Stimulated activated CD8-positive, alpha-beta memory T cell treated with anti-CD3 and anti-CD28 coated beads, Interleukin-15, amount 100 ng/mL, for 48 hours (primary cell): ENCODE results near the gene EPHB2.

Source experiments
- DNase-seq, 2 donors: peaks; one replicate each; pipeline ENCODE4 v3.0.0-alpha.2; 2020; ENCODE audit warnings: low read depth in 2 of 2

EPHB2 gene

GRCh38 chr1:22751124-22751531 is 40.5 kb downstream of the EPHB2 start:
- no peak for DNase-seq

DNA sequence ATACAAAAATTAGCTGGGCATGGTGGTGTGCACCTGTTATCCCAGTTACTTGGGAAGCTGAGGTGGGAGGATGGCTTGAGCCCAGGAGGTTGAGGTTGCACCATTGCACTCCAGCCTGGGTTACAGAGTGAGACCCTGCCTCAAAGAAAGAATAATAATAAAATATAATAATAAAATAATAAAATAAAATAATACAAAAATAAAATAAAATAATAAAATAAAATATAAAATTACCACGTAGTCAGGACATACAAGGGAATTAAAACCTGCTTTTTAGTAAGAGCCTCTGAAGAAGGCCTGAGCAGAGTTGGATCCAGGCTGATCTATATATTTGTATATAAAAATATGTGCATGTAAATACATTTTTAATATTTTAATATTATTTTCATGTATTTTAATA is 41.7 kb downstream of the EPHB2 start:
- no peak for DNase-seq

DNA sequence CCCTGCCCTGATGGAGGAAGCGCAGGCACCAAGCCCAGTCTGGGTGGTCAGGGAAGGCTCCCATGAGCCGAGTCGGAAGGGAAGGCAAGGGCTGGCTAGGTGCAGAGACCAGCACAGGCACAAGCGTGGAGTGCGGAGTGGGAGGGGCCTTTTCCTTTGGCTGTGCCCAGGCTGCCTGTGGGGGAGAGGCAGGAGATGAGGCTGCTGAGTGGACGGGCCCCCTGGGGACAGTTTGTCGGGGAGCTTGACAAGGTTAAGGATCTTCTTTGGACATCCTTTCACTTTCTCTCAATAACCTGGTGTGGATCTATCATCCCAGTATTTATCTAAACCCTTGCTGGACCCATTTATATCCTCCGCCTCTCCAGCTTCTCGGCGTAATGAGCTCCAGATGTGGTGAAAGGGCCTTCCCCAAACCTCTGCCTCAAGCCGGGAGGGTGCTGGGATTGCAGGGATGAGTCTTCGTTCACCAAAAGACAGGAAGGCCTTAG is 42.9 kb downstream of the EPHB2 start:
- DNase-seq = no peak

GRCh38 chr1:22754106-22754768 is 43.6 kb downstream of the EPHB2 start:
- DNase-seq = no peak

- DNase-seq = no peak
Measured at GRCh38 chr1:22754824-22755223, 44.2 kb downstream of the EPHB2 start.

GRCh38 chr1:22755641-22756040 is 45.0 kb downstream of the EPHB2 start:
- no peak for DNase-seq

DNA sequence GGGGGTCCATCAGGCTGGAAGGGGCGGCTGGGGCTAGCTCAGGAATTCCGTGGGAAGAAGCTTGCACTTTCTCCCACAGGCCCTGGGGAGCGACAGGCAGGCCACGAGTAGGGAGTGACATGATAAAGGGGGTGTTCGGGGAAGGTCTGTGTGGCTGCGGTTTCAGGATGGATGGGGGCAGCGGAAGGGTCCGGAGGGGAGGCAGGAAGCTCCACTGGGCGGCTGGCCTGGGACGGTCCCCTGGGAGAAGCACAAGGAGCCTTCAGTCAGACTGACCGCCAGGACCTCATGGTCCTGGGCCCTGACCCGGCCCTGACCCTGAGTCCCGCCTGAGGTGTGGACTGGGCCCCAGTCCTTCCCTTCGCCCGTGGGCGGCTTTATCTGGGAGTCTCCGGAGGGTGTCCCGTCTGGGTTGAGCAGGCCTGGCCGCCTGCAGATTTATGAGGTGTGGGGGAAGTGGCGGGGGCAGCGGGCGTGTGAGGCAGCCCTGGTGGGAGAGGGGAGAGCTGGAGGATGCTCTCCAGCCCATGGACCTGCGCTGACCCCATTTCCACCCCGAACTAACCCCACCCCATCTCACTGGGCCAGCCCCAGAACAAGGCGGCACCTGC is 45.6 kb downstream of the EPHB2 start:
- no peak for DNase-seq

GRCh38 chr1:22760455-22760854 is 49.8 kb downstream of the EPHB2 start:
- no peak for DNase-seq

DNA sequence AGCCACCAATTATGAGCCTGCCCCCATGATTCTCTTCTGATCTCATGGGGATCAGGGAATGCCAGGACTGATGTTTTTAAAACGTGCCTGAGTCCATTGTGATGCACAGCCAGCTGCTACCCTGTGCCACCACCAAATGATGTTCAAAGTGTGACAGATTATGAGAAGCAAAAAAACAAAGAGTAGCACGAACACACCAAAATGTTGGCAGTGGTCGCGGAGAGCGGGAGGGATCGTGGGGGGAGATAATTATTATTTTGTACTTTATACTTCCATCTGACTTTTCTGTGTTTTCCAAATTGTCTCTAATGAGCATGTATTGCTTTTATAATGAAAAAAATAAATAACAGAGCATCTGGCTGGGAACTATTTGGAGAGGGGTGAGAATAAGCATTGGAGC is 50.5 kb downstream of the EPHB2 start:
- DNase-seq = no peak

GRCh38 chr1:22761821-22762220 is 51.2 kb downstream of the EPHB2 start:
- DNase-seq = no peak

GRCh38 chr1:22763487-22764200 is 53.0 kb downstream of the EPHB2 start:
- no peak for DNase-seq

- DNase-seq = no peak
Measured at GRCh38 chr1:22767852-22768251, 57.2 kb downstream of the EPHB2 start.

DNA sequence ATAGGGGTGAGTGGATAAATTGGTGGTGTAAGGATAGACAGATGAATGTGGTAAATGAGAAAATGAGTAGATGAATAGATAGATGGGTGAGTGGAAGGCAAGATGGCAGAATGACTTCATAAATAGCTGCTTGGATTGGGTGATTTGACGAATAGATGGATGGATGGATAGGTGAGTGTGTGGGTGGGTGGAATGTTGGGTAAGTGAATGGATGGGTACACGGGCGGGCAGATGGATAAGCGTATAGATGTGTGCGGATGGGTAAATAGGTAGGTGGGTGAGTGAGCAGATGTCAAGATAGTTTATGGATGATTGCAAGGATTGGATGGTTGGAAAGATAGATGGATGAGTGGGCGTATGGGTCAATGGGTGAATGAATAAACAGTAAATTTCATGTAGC is 59.3 kb downstream of the EPHB2 start:
- DNase-seq = no peak

GRCh38 chr1:22772014-22772413 is 61.4 kb downstream of the EPHB2 start:
- no peak for DNase-seq

DNA sequence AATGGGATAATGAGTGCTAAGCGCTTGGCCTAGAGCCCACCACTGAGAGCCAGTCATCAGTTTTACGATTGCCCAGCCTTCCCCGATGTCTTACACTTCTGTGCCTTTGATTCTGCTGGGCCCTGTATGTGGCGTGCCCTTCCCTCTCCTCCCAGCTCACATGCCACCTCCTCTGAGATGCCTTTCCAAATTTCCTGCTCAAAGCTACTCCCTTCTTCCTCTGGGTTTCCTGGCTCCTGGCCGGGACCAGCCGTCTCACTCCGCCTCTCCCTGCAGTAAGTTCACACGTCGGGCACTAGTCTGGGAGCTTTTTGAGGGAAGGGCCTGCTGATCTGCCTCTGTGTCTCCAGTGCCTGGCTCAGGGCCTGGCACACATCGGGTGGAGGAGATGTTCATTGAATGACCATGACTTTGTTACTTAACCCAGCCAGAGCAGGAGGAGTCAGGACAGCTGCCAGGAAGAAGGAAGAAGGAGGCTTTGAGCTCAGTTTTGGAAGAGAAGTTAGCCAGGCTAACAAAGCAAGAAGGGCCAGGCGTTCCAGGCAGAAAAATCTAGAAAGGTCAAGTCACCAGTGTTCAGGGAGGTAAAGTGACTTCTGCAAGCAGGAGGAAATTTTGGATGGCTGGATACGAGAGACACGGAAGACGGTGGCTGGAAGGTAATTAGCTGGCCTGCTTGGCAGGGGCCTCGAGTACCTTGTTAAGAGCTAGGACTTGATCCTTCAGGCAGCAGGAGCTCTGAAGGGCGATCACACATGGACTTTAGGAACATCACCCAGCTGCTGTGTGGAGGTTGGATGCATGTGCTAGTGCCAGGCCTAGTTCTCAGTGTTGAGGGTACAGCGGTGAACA is 63.6 kb downstream of the EPHB2 start:
- no peak for DNase-seq

- no peak for DNase-seq
Measured at GRCh38 chr1:22774833-22775182, 64.2 kb downstream of the EPHB2 start.

DNA sequence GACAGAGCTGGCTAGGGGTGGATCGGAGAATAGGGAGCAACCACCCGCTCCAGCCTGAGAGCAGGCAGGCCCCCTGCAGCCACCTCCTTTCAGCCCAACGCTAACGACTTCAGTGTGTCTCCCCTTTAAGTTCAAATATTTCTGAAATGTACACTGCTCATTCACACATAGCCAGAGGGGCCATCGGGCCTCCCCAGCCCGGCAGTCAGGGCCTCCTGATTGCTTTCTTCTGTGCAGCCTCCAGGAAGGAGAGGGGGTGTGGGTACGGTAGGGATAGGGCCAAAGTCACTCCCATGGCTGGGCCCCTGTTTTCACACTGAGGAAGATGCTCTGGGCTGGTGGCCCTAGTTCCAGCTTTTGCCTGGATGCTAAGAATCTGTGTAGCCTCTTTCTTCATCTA is 64.8 kb downstream of the EPHB2 start:
- DNase-seq = no peak

DNA sequence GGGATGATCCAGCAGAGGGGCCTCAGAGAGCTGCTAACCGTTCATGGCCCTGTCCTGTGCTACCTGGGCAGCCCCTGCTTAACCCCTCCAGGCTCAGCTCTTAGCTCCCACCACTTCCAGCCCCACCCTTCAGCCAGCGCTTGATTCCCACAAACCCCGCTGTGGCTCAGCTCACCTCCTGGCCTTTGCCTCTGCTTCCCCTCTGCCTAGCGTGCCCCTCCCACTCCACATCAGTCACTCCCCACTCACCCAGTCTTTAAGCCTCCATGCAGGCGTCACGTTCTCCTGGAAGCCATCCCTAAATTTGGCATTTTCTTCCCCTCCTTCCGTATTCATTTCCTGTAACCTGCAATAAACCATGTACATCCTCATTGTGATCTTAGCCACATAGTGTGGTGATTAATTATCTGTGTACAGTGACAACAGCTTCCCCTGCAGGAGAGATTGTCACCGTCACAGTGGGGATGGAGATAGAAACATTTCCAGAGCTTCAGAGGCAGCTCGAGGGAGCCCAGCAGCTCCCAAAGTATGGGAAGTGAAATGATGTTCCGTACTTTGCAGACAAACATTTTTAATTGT is 65.5 kb downstream of the EPHB2 start:
- DNase-seq = no peak

DNA sequence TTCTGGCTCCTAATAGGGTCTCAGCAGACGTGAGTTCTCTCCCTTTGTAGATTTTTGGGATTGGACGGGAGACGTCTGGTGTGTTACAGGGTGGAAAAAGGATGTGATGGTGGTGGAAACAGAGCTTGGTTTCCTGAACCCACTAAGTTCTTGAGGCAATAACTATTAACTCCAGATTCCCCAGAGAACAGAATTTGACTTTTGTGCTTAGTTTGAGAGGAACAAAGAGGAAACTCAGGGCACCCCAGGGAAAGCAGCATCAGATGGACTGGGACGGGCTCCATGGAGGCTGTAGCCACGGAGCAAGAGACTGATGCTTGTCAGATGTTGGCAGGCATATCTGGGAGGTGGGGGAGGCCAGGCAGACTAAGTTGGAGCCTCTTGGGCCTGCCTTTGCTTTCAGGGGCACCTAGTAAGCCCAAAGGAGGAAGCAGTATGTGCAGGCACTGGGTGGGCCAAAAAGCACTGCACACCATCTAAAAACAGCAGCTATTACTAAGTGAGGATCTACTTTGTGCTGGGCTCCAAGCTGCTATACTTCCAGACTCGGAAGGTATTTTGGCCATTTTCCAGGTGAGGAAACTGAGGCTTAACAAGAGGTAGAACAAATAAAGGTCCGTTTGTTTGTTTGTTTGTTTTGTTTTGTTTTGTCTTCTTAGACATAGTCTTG is 66.9 kb downstream of the EPHB2 start:
- DNase-seq = no peak

DNA sequence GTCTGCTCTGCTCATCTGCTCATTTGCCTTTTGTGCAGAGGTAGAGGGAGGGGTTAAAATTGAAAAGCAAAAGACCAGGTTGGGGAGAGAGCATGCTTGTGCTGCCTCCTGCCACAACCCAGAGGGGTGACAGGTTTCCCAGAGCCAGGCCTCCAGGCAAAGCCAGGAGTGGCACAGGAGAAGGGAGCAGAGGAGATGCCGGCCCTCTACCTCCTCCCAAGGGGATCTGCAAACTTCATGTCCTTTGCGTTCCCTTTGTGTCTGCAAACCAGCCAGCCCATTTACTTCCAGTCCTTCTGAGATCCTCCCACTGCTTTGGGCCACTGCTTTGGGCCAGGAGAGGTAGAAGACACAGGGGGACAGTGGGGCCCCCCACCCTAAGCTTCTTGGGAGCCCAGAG is 67.8 kb downstream of the EPHB2 start:
- no peak for DNase-seq

GRCh38 chr1:22778862-22779520 is 68.4 kb downstream of the EPHB2 start:
- DNase-seq = no peak
